Spleen (tissue), 11 donors: ENCODE data around the gene USP30. TPM values are rescaled to one million over a fixed set of nuclear protein-coding genes. Genes with fewer than 3 reads are reported as not detected.
A peak's percentile ranks its signal among the peaks of the same experiment; 100 is the strongest.

ENCODE experiments used
- DNase-seq: peaks from one replicate; pipeline ENCODE4 v3.0.0-alpha.2; 2020
- H3K27ac ChIP-seq, 8 donors: fragments of 200-600 bp; sonication (generic) in 7 of 8; 1 replicate in 4 of 8; 2 replicates in 4 of 8; pipeline versions ENCODE4 v1.5.0 to v1.8.0; 2016 to 2021; ENCODE audit warnings: inconsistent platforms in 4 of 8, mild to moderate bottlenecking in 4 of 8, moderate library complexity in 1 of 8
- H3K27me3 ChIP-seq, 7 donors: fragments of 200-600 bp; sonication (generic) in 6 of 7; replicated peaks in 1 of 7; 1 replicate in 4 of 7; 2 replicates in 3 of 7; pipeline versions ENCODE4 v1.5.0 to v1.8.0; 2016 to 2021; ENCODE audit warnings: inconsistent platforms in 3 of 7, mild to moderate bottlenecking in 1 of 7
- H3K36me3 ChIP-seq, 6 donors: fragments of 200-600 bp; sonication (generic) in 5 of 6; 1 replicate in 4 of 6; 2 replicates in 2 of 6; pipeline versions ENCODE4 v1.5.0 to v1.8.0; 2016 to 2021; ENCODE audit warnings: inconsistent platforms in 2 of 6
- H3K4me1 ChIP-seq, 6 donors: fragments of 200-600 bp; sonication (generic) in 5 of 6; 1 replicate in 3 of 6; 2 replicates in 3 of 6; pipeline versions ENCODE4 v1.5.0 to v1.8.0; 2016 to 2021; ENCODE audit warnings: inconsistent platforms in 3 of 6
- H3K4me3 ChIP-seq, 8 donors: fragments of 200-600 bp; sonication (generic) in 7 of 8; 1 replicate in 4 of 8; 2 replicates in 4 of 8; pipeline versions ENCODE4 v1.5.0 to v1.8.0; 2016 to 2021; ENCODE audit warnings: inconsistent platforms in 4 of 8, mild to moderate bottlenecking in 4 of 8, moderate library complexity in 2 of 8
- H3K9me3 ChIP-seq, 8 donors: fragments of 200-600 bp; sonication (generic) in 7 of 8; 1 replicate in 4 of 8; 2 replicates in 4 of 8; pipeline versions ENCODE4 v1.5.0 to v1.8.0; 2016 to 2021; ENCODE audit warnings: inconsistent platforms in 4 of 8
- CTCF ChIP-seq, 11 experiments: fragments of 200-600 bp in 7 of 11; fragments of 450-650 bp in 4 of 11; sonication (generic) in 4 of 11; IDR thresholded peaks in 8 of 11; conservative IDR thresholded peaks in 3 of 11; 1 replicate in 7 of 11; 2 replicates in 4 of 11; pipeline versions ENCODE4 v1.4.0 to v1.8.0; 2016 to 2021; ENCODE audit warnings: antibody characterized with exemption in 11 of 11, inconsistent platforms in 4 of 11, mild to moderate bottlenecking in 1 of 11
- POLR2A ChIP-seq, 3 donors: fragments of 450-650 bp; IDR thresholded peaks; one replicate each; pipeline ENCODE4 v1.5.1; 2017; ENCODE audit warnings: antibody characterized with exemption in 3 of 3, mild to moderate bottlenecking in 1 of 3
- POLR2AphosphoS5 ChIP-seq, 3 donors: sonication (generic); formaldehyde crosslinking; IDR thresholded peaks; one replicate each; pipeline ENCODE4 v1.5.1; 2017; ENCODE audit warnings: antibody characterized with exemption in 3 of 3
- WGBS, 5 donors: extraction: QIAGEN DNeasy Blood & Tissue Kit in 3 of 5; methylation state at CpG; one replicate each; pipeline versions ENCODE4 v1.1.5 to v1.1.7; 2013 to 2018; 5-methylcytosine and 5-hydroxymethylcytosine counted together
- intact Hi-C: fragments of 100-400 bp; cut with DNase I; formaldehyde crosslinking; loops from one replicate; pipeline ENCODE4 v1.15.0; 2023; ENCODE audit warnings: low total_unique reads
- polyA plus RNA-seq, 3 donors: library from polyadenylated mRNA; stranded (reverse); fragments of 200-250 nt; gene quantifications; one replicate each; pipeline ENCODE4 v1.2.1, GENCODE V29; 2013
- total RNA-seq, 7 donors: library from RNA; depleted of rRNA in 3 of 7; stranded (reverse); fragments of >200 nt in 3 of 7; fragmentation: NEBNext Ultra II Directional in 4 of 7; extraction: Animal tissue kit (Norgen Biotek cat#: 25700) in 4 of 7; gene quantifications; one replicate each; pipeline versions ENCODE4 v1.1.0 to v1.2.1, GENCODE V29; 2016 to 2021
- donor health status: healthy with polysubstance abuse.
- donor health status: DM: no; HTN: no; CAD: no; lungs with moderate emphysema.
- donor health status: DM: no; HTN: no; CAD: no.
- donor health status: Bipolar disorder and iron deficiency.
- donor health status: healthy.
- donor health status: DM: no; HTN: no; CAD: no.
- donor health status: DM: yes; HTN: yes; CAD: no.

The USP30 gene
- total and polyA plus RNA-seq, 10 donors = 3.9 to 23.2 (median 11.5) TPM

- H3K9me3 ChIP-seq = no peaks in the 10 kb centered on the region
- WGBS, 5 donors = 76 to 88% (median 81%) methylated on average over 4 to 5 of the region's 5 CpGs
- no peak overlapping the region for H3K27ac ChIP-seq
- DNase-seq = no peak
- peaks cover 6 to 20% (median 11%) of the 10 kb centered on the region in 6 donors for H3K4me1 ChIP-seq
- no peaks in the 10 kb centered on the region for H3K27me3 ChIP-seq
- intact Hi-C loops = no loop called here
- TF ChIP-seq CTCF (IDR thresholded peaks at IDR 0.05 in 8 of 11, conservative IDR thresholded peaks at IDR 0.05 in 3 of 11) (no peak), POLR2A (IDR thresholded peaks at IDR 0.05) (no peak), POLR2AphosphoS5 (IDR thresholded peaks at IDR 0.05) (no peak)
- peaks cover 0 to 96% (median 73%) of the 10 kb centered on the region in 6 donors for H3K36me3 ChIP-seq
- no peak overlapping the region for H3K4me3 ChIP-seq
Measured at GRCh38 chr12:109087250-109087649, 34.9 kb downstream of the USP30 start.

DNA sequence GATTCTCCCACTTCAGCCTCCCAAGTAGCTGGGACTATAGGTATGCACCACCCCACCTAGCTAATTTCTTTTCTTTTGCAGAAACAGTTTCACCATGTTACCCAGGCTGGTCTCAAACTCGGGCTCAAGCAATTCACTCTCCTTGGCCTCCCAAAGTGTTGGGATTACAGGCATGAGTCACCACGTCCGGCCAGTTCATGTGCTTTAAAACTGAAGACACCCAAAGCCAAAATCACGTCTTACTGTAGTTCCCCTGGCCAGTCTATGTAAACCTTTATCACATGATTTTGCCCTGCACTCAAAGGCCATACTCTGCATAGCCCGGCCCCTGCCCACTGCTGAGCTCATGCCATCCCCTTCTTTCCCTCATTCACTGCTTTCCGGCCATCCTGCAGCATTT lies 36.4 kb downstream of the USP30 start:
- H3K27me3 ChIP-seq = no peaks in the 10 kb centered on the region
- DNase-seq = no peak
- H3K4me1 ChIP-seq = peaks cover 15 to 36% (median 23%) of the 10 kb centered on the region in 6 donors
- no peak overlapping the region for H3K27ac ChIP-seq
- TF ChIP-seq POLR2A (IDR thresholded peaks at IDR 0.05) (no peak), POLR2AphosphoS5 (IDR thresholded peaks at IDR 0.05) (no peak), CTCF (IDR thresholded peaks at IDR 0.05 in 8 of 11, conservative IDR thresholded peaks at IDR 0.05 in 3 of 11) (no peak)
- intact Hi-C loops = no loop called here
- WGBS, 5 donors = 90 to 97% (median 93%) methylated on average over 6 of the region's 6 CpGs
- H3K36me3 ChIP-seq = peaks cover 0 to 80% (median 58%) of the 10 kb centered on the region in 6 donors
- no peak overlapping the region for H3K4me3 ChIP-seq
- no peaks in the 10 kb centered on the region for H3K9me3 ChIP-seq

GRCh38 chr12:109089683-109090082 lies 37.3 kb downstream of the USP30 start:
- no peak for DNase-seq
- Histone ChIP-seq H3K27me3 (no peaks in the 10 kb centered on the region), H3K4me3 (no peak overlapping the region), H3K36me3 (peaks cover 0 to 72% (median 50%) of the 10 kb centered on the region in 6 donors), H3K27ac (no peak overlapping the region), H3K4me1 (peaks cover 15 to 39% (median 24%) of the 10 kb centered on the region in 6 donors), H3K9me3 (no peaks in the 10 kb centered on the region)
- WGBS, 5 donors = 88 to 94% (median 92%) methylated on average over 7 of the region's 7 CpGs
- intact Hi-C loops = loop anchor here (10.0 kb wide), 2 partner anchors 425 to 525 kb away; partner anchors contain the start of genes ISCU and SART3
- TF ChIP-seq POLR2AphosphoS5 (IDR thresholded peaks at IDR 0.05) (no peak), CTCF (IDR thresholded peaks at IDR 0.05 in 8 of 11, conservative IDR thresholded peaks at IDR 0.05 in 3 of 11) (no peak), POLR2A (IDR thresholded peaks at IDR 0.05) (no peak)

DNA sequence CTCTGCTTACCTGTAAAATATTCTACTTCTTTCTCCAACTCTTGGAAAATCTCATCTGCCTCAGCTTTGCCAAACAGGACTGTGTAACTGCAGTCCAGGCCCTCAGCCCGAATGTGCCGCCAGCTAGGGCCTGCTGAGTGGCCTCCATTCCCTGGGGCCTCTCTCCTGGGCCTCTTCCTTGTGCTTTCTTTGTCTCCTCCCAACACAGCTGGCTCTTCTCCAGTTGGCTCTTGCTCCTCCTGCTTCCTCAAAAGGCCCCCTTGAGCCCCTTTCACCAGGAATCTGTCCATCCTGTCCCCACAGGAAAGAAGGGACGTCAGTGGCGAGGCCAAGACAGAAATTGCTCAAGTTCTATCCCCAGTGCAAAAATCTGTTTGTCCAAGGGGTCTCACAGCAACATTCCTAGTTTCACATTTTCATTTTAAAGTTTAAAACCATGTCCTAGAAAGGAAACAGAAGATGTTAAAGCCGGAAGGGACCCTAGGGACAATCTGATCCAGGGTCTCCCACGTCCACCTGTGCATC lies 40.2 kb downstream of the USP30 start:
- H3K27me3 ChIP-seq = peaks cover 0 to 8% (median 0%) of the 10 kb centered on the region in 7 donors
- H3K27ac ChIP-seq = peak overlapping the region in 5 of 8 donors; percentile 74 to 84 (median 78)
- H3K4me3 ChIP-seq = peak overlapping the region; percentile 24 to 74 (median 46)
- peaks cover 0 to 43% (median 23%) of the 10 kb centered on the region in 6 donors for H3K36me3 ChIP-seq
- WGBS, 5 donors = 34 to 52% (median 45%) methylated on average over 6 of the region's 6 CpGs
- no peak for TF ChIP-seq POLR2A (IDR thresholded peaks at IDR 0.05)
- TF ChIP-seq CTCF (IDR thresholded peaks at IDR 0.05 in 8 of 11, conservative IDR thresholded peaks at IDR 0.05 in 3 of 11) = no peak
- TF ChIP-seq POLR2AphosphoS5 (IDR thresholded peaks at IDR 0.05) = no peak
- no peaks in the 10 kb centered on the region for H3K9me3 ChIP-seq
- DNase-seq = no peak
- H3K4me1 ChIP-seq = peaks cover 20 to 46% (median 30%) of the 10 kb centered on the region in 6 donors
- intact Hi-C loops = loop anchor here (10.0 kb wide), 2 partner anchors 428 to 528 kb away; partner anchors contain the start of genes ISCU and SART3
